Keratinocyte (primary cell): ENCODE results near the gene MED31. TPM values are rescaled to one million over a fixed set of nuclear protein-coding genes. Genes with fewer than 3 reads are reported as not detected.

Source experiments
- DNase-seq: peaks from one replicate; pipeline ENCODE4 v3.0.0-alpha.2; 2011; ENCODE audit warnings: low read depth, missing footprints, low spot score
- FAIRE-seq: peaks from 2 replicates; lab custom pipeline; 2011; peaks lifted over from hg19 to GRCh38; lab: Jason Lieb, UNC
- H2AFZ ChIP-seq: 2 replicates; pipeline ENCODE4 v1.6.0; 2012; ENCODE audit warnings: low read length, control low read depth, inconsistent platforms; ENCODE audit not compliant: control insufficient read depth
- H3K27ac ChIP-seq: 2 replicates; pipeline ENCODE4 v1.5.1; 2011; ENCODE audit warnings: low read length; ENCODE audit not compliant: control insufficient read depth, insufficient read depth
- H3K27me3 ChIP-seq: 3 replicates; pipeline ENCODE4 v1.6.0; 2011; ENCODE audit warnings: low read length; ENCODE audit not compliant: control insufficient read depth, insufficient read depth; ENCODE audit errors: extremely low read depth
- H3K36me3 ChIP-seq, 2 experiments: 2 replicates in 1 of 2; 3 replicates in 1 of 2; pipeline ENCODE4 v1.5.1; 2011; ENCODE audit warnings: low read length in 2 of 2, mild to moderate bottlenecking in 1 of 2; ENCODE audit not compliant: control insufficient read depth in 2 of 2, insufficient read depth in 2 of 2; ENCODE audit errors: extremely low read depth in 1 of 2
- H3K4me1 ChIP-seq: 3 replicates; pipeline ENCODE4 v1.5.1; 2011; ENCODE audit warnings: low read length; ENCODE audit not compliant: control insufficient read depth, insufficient read depth; ENCODE audit errors: extremely low read depth
- H3K4me2 ChIP-seq: 3 replicates; pipeline ENCODE4 v1.6.0; 2011; ENCODE audit warnings: low read depth, low read length; ENCODE audit not compliant: control insufficient read depth, insufficient read depth; ENCODE audit errors: extremely low read depth
- H3K4me3 ChIP-seq, 3 experiments: fragments of 200-600 bp in 1 of 3; sonication (generic) in 1 of 3; 2 replicates in 2 of 3; 3 replicates in 1 of 3; pipeline ENCODE4 v1.5.1; 2011 to 2016; ENCODE audit warnings: low read length in 3 of 3, mild to moderate bottlenecking in 3 of 3, control low read depth in 2 of 3, inconsistent platforms in 1 of 3, low read depth in 1 of 3, mixed read lengths in 1 of 3, mixed run types in 1 of 3, moderate library complexity in 1 of 3; ENCODE audit not compliant: control insufficient read depth in 2 of 3, insufficient read depth in 2 of 3; ENCODE audit errors: extremely low read depth in 1 of 3
- H3K79me2 ChIP-seq: 2 replicates; pipeline ENCODE4 v1.6.0; 2012; ENCODE audit warnings: low read length; ENCODE audit not compliant: control insufficient read depth, insufficient read depth
- H3K9ac ChIP-seq: 3 replicates; pipeline ENCODE4 v1.6.0; 2011; ENCODE audit warnings: low read length; ENCODE audit not compliant: control insufficient read depth, insufficient read depth; ENCODE audit errors: extremely low read depth
- H3K9me1 ChIP-seq: 3 replicates; pipeline ENCODE4 v1.6.0; 2011; ENCODE audit warnings: low read length; ENCODE audit not compliant: control insufficient read depth, insufficient read depth; ENCODE audit errors: extremely low read depth
- H3K9me3 ChIP-seq: 2 replicates; pipeline ENCODE4 v1.5.1; 2012; ENCODE audit warnings: low read depth, low read length; ENCODE audit not compliant: control insufficient read depth
- H4K20me1 ChIP-seq: 3 replicates; pipeline ENCODE4 v1.6.0; 2011; ENCODE audit warnings: low read length; ENCODE audit not compliant: control insufficient read depth, insufficient read depth; ENCODE audit errors: extremely low read depth
- EZH2 ChIP-seq: IDR thresholded peaks from one replicate; pipeline ENCODE4 v1.6.1; 2012; ENCODE audit warnings: inconsistent platforms, mild to moderate bottlenecking, low read length, moderate library complexity
- dilution Hi-C: fragments of 300-500 bp; cut with MboI; formaldehyde crosslinking; loops from one replicate; pipeline ENCODE4 v1.7.0; 2020; ENCODE audit warnings: low sequenced_read_pairs; ENCODE audit not compliant: extremely low pct_ligation_motif_present
- polyA plus RNA-seq, 5 experiments: library from polyadenylated mRNA; depleted of rRNA in 3 of 5; stranded (reverse) in 3 of 5; stranded (forward) in 1 of 5; unstranded in 1 of 5; fragments of >200 nt; gene quantifications; 1 replicate in 1 of 5; 2 replicates in 3 of 5; 3 replicates in 1 of 5; pipeline versions ENCODE4 v1.2.1 to v1.2.3, GENCODE V29; 2011 to 2012; ENCODE audit warnings: missing spikeins in 2 of 5, low read depth in 1 of 5, low replicate concordance in 1 of 5
- TF ChIP-seq, protein P1 (sequence below), 3 experiments: IDR thresholded peaks in 1 of 3; conservative IDR thresholded peaks in 1 of 3; optimal IDR thresholded peaks in 1 of 3; 2 replicates in 2 of 3; 3 replicates in 1 of 3; pipeline versions ENCODE3 to v1.5.1; 2011; ENCODE audit warnings: low read length in 3 of 3, mild to moderate bottlenecking in 3 of 3, moderate library complexity in 2 of 3, control low read depth in 1 of 3, inconsistent platforms in 1 of 3; ENCODE audit not compliant: insufficient read depth in 2 of 3; ENCODE audit errors: extremely low read depth in 1 of 3

The MED31 gene
- polyA plus RNA-seq, 1 donor (not counting 4 experiments of a cell fraction or from before 2014, with no cell fraction given) = 49.0 TPM

- dilution Hi-C loops = no loop called here
- Histone ChIP-seq H3K9me1 (no peaks in the 10 kb centered on the region), H3K9me3 (no peaks in the 10 kb centered on the region), H3K4me3 (no peak overlapping the region), H2AFZ (no peak overlapping the region), H3K4me1 (peaks cover 10% of the 10 kb centered on the region), H4K20me1 (no peaks in the 10 kb centered on the region), H3K36me3 (peaks cover 15 to 19% of the 10 kb centered on the region in 2 experiments), H3K4me2 (no peak overlapping the region), H3K27ac (no peak overlapping the region), H3K27me3 (no peaks in the 10 kb centered on the region), H3K9ac (no peak overlapping the region), H3K79me2 (peaks cover 11% of the 10 kb centered on the region)
- TF ChIP-seq, protein P1, sequence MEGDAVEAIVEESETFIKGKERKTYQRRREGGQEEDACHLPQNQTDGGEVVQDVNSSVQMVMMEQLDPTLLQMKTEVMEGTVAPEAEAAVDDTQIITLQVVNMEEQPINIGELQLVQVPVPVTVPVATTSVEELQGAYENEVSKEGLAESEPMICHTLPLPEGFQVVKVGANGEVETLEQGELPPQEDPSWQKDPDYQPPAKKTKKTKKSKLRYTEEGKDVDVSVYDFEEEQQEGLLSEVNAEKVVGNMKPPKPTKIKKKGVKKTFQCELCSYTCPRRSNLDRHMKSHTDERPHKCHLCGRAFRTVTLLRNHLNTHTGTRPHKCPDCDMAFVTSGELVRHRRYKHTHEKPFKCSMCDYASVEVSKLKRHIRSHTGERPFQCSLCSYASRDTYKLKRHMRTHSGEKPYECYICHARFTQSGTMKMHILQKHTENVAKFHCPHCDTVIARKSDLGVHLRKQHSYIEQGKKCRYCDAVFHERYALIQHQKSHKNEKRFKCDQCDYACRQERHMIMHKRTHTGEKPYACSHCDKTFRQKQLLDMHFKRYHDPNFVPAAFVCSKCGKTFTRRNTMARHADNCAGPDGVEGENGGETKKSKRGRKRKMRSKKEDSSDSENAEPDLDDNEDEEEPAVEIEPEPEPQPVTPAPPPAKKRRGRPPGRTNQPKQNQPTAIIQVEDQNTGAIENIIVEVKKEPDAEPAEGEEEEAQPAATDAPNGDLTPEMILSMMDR (optimal IDR thresholded peaks at IDR 0.05 in 1 of 3, IDR thresholded peaks at IDR 0.05 in 1 of 3, conservative IDR thresholded peaks at IDR 0.05 in 1 of 3; ENCODE audit: extremely low read depth in 1 of 3, insufficient read depth in 2 of 3, low read length in 3 of 3) = no peak
- TF ChIP-seq EZH2 = no peak
- no peak for DNase-seq
- FAIRE-seq = no peak
Measured at GRCh38 chr17:6623941-6624340, 27.5 kb downstream of the MED31 start.

GRCh38 chr17:6611231-6611630 is 40.2 kb downstream of the MED31 start:
- no peak overlapping the region for H2AFZ ChIP-seq
- peaks cover 10% of the 10 kb centered on the region for H3K4me1 ChIP-seq
- H3K27me3 ChIP-seq = no peaks in the 10 kb centered on the region
- no peak for DNase-seq
- no peaks in the 10 kb centered on the region for H4K20me1 ChIP-seq
- H3K9ac ChIP-seq = no peak overlapping the region
- TF ChIP-seq, protein P1 (optimal IDR thresholded peaks at IDR 0.05 in 1 of 3, IDR thresholded peaks at IDR 0.05 in 1 of 3, conservative IDR thresholded peaks at IDR 0.05 in 1 of 3; ENCODE audit: extremely low read depth in 1 of 3, insufficient read depth in 2 of 3, low read length in 3 of 3) = no peak
- TF ChIP-seq EZH2 = no peak
- FAIRE-seq = no peak
- no peaks in the 10 kb centered on the region for H3K9me1 ChIP-seq
- peaks cover 4 to 35% of the 10 kb centered on the region in 2 experiments for H3K36me3 ChIP-seq
- peaks cover 3% of the 10 kb centered on the region for H3K79me2 ChIP-seq
- no peaks in the 10 kb centered on the region for H3K9me3 ChIP-seq
- H3K4me3 ChIP-seq = no peak overlapping the region
- no peak overlapping the region for H3K4me2 ChIP-seq
- no peak overlapping the region for H3K27ac ChIP-seq
- dilution Hi-C loops = no loop called here
